Thoracic aorta (tissue), 2 donors: ENCODE data around the gene ZNF441. TPM values are rescaled to one million over a fixed set of nuclear protein-coding genes. Genes with fewer than 3 reads are reported as not detected.

Source experiments
- ATAC-seq: fragments of 150-250 bp; one replicate; pipeline ENCODE4 v1.8.0; 2017; ENCODE audit warnings: low read depth; ENCODE audit not compliant: insufficient number of reproducible peaks, low FRiP score
- DNase-seq: peaks from one replicate; pipeline ENCODE4 v3.0.0-alpha.2; 2020; ENCODE audit warnings: low spot score
- H3K27ac ChIP-seq, 2 donors: fragments of 200-600 bp; sonication (generic); 1 replicate in 1 of 2; 2 replicates in 1 of 2; pipeline ENCODE4 v1.5.1; 2016; ENCODE audit warnings: mild to moderate bottlenecking in 2 of 2, moderate library complexity in 2 of 2
- H3K27me3 ChIP-seq: fragments of 200-600 bp; sonication (generic); replicated peaks from 2 replicates; pipeline ENCODE4 v1.6.0; 2016; ENCODE audit warnings: mild to moderate bottlenecking; ENCODE audit not compliant: insufficient read depth
- H3K36me3 ChIP-seq: fragments of 200-600 bp; sonication (generic); one replicate; pipeline ENCODE4 v1.5.1; 2016
- H3K4me1 ChIP-seq, 2 donors: fragments of 200-600 bp; sonication (generic); 1 replicate in 1 of 2; 2 replicates in 1 of 2; pipeline versions ENCODE4 v1.5.1 to v1.6.0; 2016; ENCODE audit warnings: low read depth in 2 of 2, mild to moderate bottlenecking in 1 of 2; ENCODE audit not compliant: control insufficient read depth in 1 of 2
- H3K4me3 ChIP-seq: fragments of 200-600 bp; sonication (generic); 2 replicates; pipeline ENCODE4 v1.5.1; 2016; ENCODE audit warnings: mild to moderate bottlenecking
- H3K9me3 ChIP-seq: fragments of 200-600 bp; sonication (generic); 2 replicates; pipeline ENCODE4 v1.5.1; 2016
- CTCF ChIP-seq: fragments of 200-600 bp; sonication (generic); IDR thresholded peaks from one replicate; pipeline ENCODE4 v1.5.1; 2019; ENCODE audit warnings: antibody characterized with exemption
- total RNA-seq, 2 donors: library from RNA; depleted of rRNA; stranded (reverse); fragments of >200 nt; gene quantifications; one replicate each; pipeline versions ENCODE4 v1.1.0 to v1.2.3, GENCODE V29; 2016

ZNF441 gene
- total RNA-seq, 2 donors from 2014 or later: 12.1 to 16.5 TPM

- ATAC-seq (no peak), DNase-seq (no peak)
- no peaks in the 10 kb centered on the region for H3K4me1 ChIP-seq
- H3K9me3 ChIP-seq: peaks cover 100% of the 10 kb centered on the region
- H3K4me3 ChIP-seq: peak overlapping the region; percentile 21
- TF ChIP-seq CTCF: no peak
- H3K27ac ChIP-seq: no peak overlapping the region
- no peaks in the 10 kb centered on the region for H3K27me3 ChIP-seq
- H3K36me3 ChIP-seq: peaks cover 70% of the 10 kb centered on the region
Observed at GRCh38 chr19:11780431-11781020, 13.7 kb downstream of the ZNF441 start.

- no peaks in the 10 kb centered on the region for H3K4me1 ChIP-seq
Observed at GRCh38 chr19:11781295-11782057, 14.7 kb downstream of the ZNF441 start.

GRCh38 chr19:11783767-11784166 lies 17.0 kb downstream of the ZNF441 start:
- ATAC-seq (no peak), DNase-seq (no peak)
- Histone ChIP-seq H3K9me3 (peaks cover 94% of the 10 kb centered on the region), H3K27me3 (no peaks in the 10 kb centered on the region), H3K4me1 (no peaks in the 10 kb centered on the region), H3K4me3 (no peak overlapping the region), H3K36me3 (peaks cover 42% of the 10 kb centered on the region), H3K27ac (no peak overlapping the region)
- no peak for TF ChIP-seq CTCF

More at GRCh38 chr19:11781295-11782057, 14.7 kb downstream of the ZNF441 start:
- Histone ChIP-seq H3K4me3 (peak overlapping the region; percentile 21), H3K27ac (no peak overlapping the region), H3K36me3 (peaks cover 63% of the 10 kb centered on the region), H3K9me3 (peaks cover 100% of the 10 kb centered on the region), H3K27me3 (no peaks in the 10 kb centered on the region)
- no peak for DNase-seq
- no peak for ATAC-seq
- no peak for TF ChIP-seq CTCF

- no peak for TF ChIP-seq CTCF
- ATAC-seq (no peak), DNase-seq (no peak)
- Histone ChIP-seq H3K27ac (no peak overlapping the region), H3K36me3 (peaks cover 36% of the 10 kb centered on the region), H3K27me3 (no peaks in the 10 kb centered on the region), H3K4me1 (no peaks in the 10 kb centered on the region), H3K9me3 (peaks cover 89% of the 10 kb centered on the region), H3K4me3 (no peak overlapping the region)
Observed at GRCh38 chr19:11784356-11784755, 17.6 kb downstream of the ZNF441 start.

GRCh38 chr19:11787536-11787935 lies 20.7 kb downstream of the ZNF441 start:
- Histone ChIP-seq H3K27ac (no peak overlapping the region), H3K27me3 (no peaks in the 10 kb centered on the region), H3K36me3 (peaks cover 6% of the 10 kb centered on the region), H3K4me1 (no peaks in the 10 kb centered on the region), H3K4me3 (no peak overlapping the region), H3K9me3 (peaks cover 68% of the 10 kb centered on the region)
- no peak for TF ChIP-seq CTCF
- ATAC-seq (no peak), DNase-seq (no peak)
